ENCODE measurements around the gene CDKAL1.

CDKAL1 gene

DNA sequence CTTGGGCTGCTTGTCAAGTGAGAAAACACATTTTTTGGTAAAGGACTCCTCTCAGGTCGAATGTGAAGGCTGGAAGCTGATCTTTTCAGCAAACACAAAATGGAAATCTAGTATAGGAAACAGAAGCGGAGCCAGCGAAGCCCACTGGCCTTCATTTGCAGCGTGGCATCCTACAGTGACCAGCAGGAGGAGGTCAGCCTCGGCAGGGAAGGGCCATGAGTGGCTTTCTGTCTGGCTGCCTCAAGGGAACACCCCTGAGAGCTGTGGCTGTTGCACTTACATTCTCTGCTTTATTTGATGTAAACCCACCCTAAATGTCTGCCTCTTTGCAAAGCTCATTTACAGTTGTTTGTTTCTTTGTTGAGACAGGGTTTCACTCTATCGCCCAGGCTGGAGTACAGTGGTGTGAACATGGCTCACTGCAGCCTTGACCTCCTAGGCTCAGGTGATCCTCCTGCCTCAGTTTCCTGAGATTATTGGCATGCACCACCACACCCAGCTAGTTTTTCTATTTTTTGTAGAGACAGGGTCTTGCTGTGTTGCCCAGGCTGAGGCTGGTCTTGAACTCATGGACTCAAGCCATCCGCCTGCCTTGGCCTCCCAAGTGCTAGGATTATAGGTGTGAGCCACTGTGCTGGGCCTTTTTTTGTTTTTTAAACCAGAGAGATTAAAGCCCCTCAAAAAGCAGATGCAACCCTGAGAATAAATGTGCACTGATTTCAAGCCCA, 737.3 kb downstream of the CDKAL1 start:
- TF ChIP-seq ZNF8 (CRISPR knock-in tag; IDR thresholded peaks at IDR 0.05): no peak
- TF ChIP-seq TCF4 (CRISPR knock-in tag; IDR thresholded peaks at IDR 0.05; ENCODE audit: borderline replicate concordance): no peak
- TF ChIP-seq ZFP30 (CRISPR knock-in tag; IDR thresholded peaks at IDR 0.05): no peak
- TF ChIP-seq RARB (CRISPR knock-in tag; IDR thresholded peaks at IDR 0.05): no peak
- no peak for ATAC-seq

- no peak for TF ChIP-seq OSR1 (CRISPR knock-in tag; IDR thresholded peaks at IDR 0.05)
- no peak for ATAC-seq
Measured at GRCh38 chr6:21273451-21273850, 739.2 kb downstream of the CDKAL1 start.

- no peak for ATAC-seq
- TF ChIP-seq OSR1 (CRISPR knock-in tag; IDR thresholded peaks at IDR 0.05): no peak
Measured at GRCh38 chr6:21274851-21275250, 740.6 kb downstream of the CDKAL1 start.

GRCh38 chr6:21277601-21278374, 743.5 kb downstream of the CDKAL1 start:
- ATAC-seq: no peak

GRCh38 chr6:21278375-21278745, 744.1 kb downstream of the CDKAL1 start:
- no peak for ATAC-seq
- TF ChIP-seq, protein P1, sequence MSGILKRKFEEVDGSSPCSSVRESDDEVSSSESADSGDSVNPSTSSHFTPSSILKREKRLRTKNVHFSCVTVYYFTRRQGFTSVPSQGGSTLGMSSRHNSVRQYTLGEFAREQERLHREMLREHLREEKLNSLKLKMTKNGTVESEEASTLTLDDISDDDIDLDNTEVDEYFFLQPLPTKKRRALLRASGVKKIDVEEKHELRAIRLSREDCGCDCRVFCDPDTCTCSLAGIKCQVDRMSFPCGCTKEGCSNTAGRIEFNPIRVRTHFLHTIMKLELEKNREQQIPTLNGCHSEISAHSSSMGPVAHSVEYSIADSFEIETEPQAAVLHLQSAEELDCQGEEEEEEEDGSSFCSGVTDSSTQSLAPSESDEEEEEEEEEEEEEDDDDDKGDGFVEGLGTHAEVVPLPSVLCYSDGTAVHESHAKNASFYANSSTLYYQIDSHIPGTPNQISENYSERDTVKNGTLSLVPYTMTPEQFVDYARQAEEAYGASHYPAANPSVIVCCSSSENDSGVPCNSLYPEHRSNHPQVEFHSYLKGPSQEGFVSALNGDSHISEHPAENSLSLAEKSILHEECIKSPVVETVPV (CRISPR knock-in tag; IDR thresholded peaks at IDR 0.05): no peak
- TF ChIP-seq ZFP3 (CRISPR knock-in tag; IDR thresholded peaks at IDR 0.05): no peak
- TF ChIP-seq RARB (CRISPR knock-in tag; IDR thresholded peaks at IDR 0.05): no peak
- TF ChIP-seq ZC3H10 (CRISPR knock-in tag; IDR thresholded peaks at IDR 0.05): no peak
- no peak for TF ChIP-seq ESRRG (CRISPR knock-in tag; IDR thresholded peaks at IDR 0.05)
- TF ChIP-seq ISL1 (CRISPR knock-in tag; IDR thresholded peaks at IDR 0.05): no peak
- TF ChIP-seq TOX (CRISPR knock-in tag; IDR thresholded peaks at IDR 0.05; ENCODE audit: borderline replicate concordance): no peak
- TF ChIP-seq ZNF70 (CRISPR knock-in tag; IDR thresholded peaks at IDR 0.05): no peak
- TF ChIP-seq GLIS3 (CRISPR knock-in tag; IDR thresholded peaks at IDR 0.05): no peak
- no peak for TF ChIP-seq OSR1 (CRISPR knock-in tag; IDR thresholded peaks at IDR 0.05)
- no peak for TF ChIP-seq POU6F1 (CRISPR knock-in tag; IDR thresholded peaks at IDR 0.05; ENCODE audit: borderline replicate concordance, low read depth)
- TF ChIP-seq ZFP30 (CRISPR knock-in tag; IDR thresholded peaks at IDR 0.05): no peak
- TF ChIP-seq, protein P2, sequence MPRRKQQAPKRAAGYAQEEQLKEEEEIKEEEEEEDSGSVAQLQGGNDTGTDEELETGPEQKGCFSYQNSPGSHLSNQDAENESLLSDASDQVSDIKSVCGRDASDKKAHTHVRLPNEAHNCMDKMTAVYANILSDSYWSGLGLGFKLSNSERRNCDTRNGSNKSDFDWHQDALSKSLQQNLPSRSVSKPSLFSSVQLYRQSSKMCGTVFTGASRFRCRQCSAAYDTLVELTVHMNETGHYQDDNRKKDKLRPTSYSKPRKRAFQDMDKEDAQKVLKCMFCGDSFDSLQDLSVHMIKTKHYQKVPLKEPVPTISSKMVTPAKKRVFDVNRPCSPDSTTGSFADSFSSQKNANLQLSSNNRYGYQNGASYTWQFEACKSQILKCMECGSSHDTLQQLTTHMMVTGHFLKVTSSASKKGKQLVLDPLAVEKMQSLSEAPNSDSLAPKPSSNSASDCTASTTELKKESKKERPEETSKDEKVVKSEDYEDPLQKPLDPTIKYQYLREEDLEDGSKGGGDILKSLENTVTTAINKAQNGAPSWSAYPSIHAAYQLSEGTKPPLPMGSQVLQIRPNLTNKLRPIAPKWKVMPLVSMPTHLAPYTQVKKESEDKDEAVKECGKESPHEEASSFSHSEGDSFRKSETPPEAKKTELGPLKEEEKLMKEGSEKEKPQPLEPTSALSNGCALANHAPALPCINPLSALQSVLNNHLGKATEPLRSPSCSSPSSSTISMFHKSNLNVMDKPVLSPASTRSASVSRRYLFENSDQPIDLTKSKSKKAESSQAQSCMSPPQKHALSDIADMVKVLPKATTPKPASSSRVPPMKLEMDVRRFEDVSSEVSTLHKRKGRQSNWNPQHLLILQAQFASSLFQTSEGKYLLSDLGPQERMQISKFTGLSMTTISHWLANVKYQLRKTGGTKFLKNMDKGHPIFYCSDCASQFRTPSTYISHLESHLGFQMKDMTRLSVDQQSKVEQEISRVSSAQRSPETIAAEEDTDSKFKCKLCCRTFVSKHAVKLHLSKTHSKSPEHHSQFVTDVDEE (CRISPR knock-in tag; IDR thresholded peaks at IDR 0.05): no peak
- TF ChIP-seq ARNTL (CRISPR knock-in tag; IDR thresholded peaks at IDR 0.05; ENCODE audit: borderline replicate concordance, low read depth): no peak
- TF ChIP-seq, protein P3, sequence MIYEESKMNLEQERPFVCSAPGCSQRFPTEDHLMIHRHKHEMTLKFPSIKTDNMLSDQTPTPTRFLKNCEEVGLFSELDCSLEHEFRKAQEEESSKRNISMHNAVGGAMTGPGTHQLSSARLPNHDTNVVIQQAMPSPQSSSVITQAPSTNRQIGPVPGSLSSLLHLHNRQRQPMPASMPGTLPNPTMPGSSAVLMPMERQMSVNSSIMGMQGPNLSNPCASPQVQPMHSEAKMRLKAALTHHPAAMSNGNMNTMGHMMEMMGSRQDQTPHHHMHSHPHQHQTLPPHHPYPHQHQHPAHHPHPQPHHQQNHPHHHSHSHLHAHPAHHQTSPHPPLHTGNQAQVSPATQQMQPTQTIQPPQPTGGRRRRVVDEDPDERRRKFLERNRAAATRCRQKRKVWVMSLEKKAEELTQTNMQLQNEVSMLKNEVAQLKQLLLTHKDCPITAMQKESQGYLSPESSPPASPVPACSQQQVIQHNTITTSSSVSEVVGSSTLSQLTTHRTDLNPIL (CRISPR knock-in tag; IDR thresholded peaks at IDR 0.05; ENCODE audit: low read depth): no peak

More at GRCh38 chr6:21277601-21278374, 743.5 kb downstream of the CDKAL1 start:
- TF ChIP-seq ISL1 (CRISPR knock-in tag; IDR thresholded peaks at IDR 0.05) (no peak), SNAI2 (CRISPR knock-in tag; IDR thresholded peaks at IDR 0.05) (no peak)
- TF ChIP-seq, protein P2 (CRISPR knock-in tag; IDR thresholded peaks at IDR 0.05): no peak

Data from SK-N-SH treated with all-trans-retinoic acid at 6 μM for 48 hours (cell line).